22Rv1 (cell line): ENCODE results near the gene NRDE2.

Experiments
- CTCF ChIP-seq: fragments of 450-650 bp; IDR thresholded peaks from 2 replicates; pipeline ENCODE4 v1.5.1; 2017; ENCODE audit warnings: mild to moderate bottlenecking
- ZFX ChIP-seq: fragments of 450-650 bp; IDR thresholded peaks from 2 replicates; pipeline ENCODE4 v1.6.1; 2017; ENCODE audit warnings: antibody characterized with exemption, borderline replicate concordance

- TF ChIP-seq CTCF (peak; percentile 28; the same call in 1 of the 2 replicates), ZFX (no peak)
Measured at GRCh38 chr14:90301668-90302090, 30.1 kb downstream of the NRDE2 start.
